ENCODE measurements around the gene PCNX1. TPM values are rescaled to one million over a fixed set of nuclear protein-coding genes. Genes with fewer than 3 reads are reported as not detected.

Gene PCNX1
- polyA plus RNA-seq, 3 donors: 7.3 to 26.7 (median 8.1) TPM

GRCh38 chr14:71056168-71056567 is 148.9 kb downstream of the PCNX1 start:
- no peak for DNase-seq
- H3K4me3 ChIP-seq (replicated peaks in 1 of 3; ENCODE audit: low read depth in 2 of 3, low read length in 3 of 3): no peak overlapping the region
- WGBS (ENCODE audit: insufficient coverage): 100% methylated on average over 1 of the region's 1 CpG
- no peaks in the 10 kb centered on the region for H3K4me1 Mint-ChIP-seq
- H3K9me3 ChIP-seq (replicated peaks in 1 of 2; ENCODE audit: control insufficient read depth in 1 of 2, insufficient read depth in 1 of 2, low read length in 2 of 2): no peaks in the 10 kb centered on the region
- no peaks in the 10 kb centered on the region for H3K9me3 Mint-ChIP-seq
- H3K79me2 ChIP-seq (ENCODE audit: insufficient read depth, low read length): no peaks in the 10 kb centered on the region
- no peak overlapping the region for H3K27ac Mint-ChIP-seq
- peaks cover 67 to 78% of the 10 kb centered on the region in 2 donors for H3K36me3 Mint-ChIP-seq
- no peak overlapping the region for H3K4me2 ChIP-seq (replicated peaks; ENCODE audit: extremely low read depth, low read length, poor library complexity, severe bottlenecking)
- no peaks in the 10 kb centered on the region for H3K27me3 Mint-ChIP-seq (ENCODE audit: low read depth in 3 of 3)
- no peaks in the 10 kb centered on the region for H3K27me3 ChIP-seq (ENCODE audit: control insufficient read depth in 2 of 2, insufficient read depth in 2 of 2, low read length in 2 of 2)
- H4K20me1 ChIP-seq (ENCODE audit: insufficient read depth, low read length): no peaks in the 10 kb centered on the region
- no peak overlapping the region for H2AFZ ChIP-seq (ENCODE audit: insufficient read depth, low read depth, low read length, poor library complexity, severe bottlenecking)
- H3K9ac ChIP-seq (ENCODE audit: insufficient read depth, low read length, poor library complexity, severe bottlenecking): no peak overlapping the region
- no peaks in the 10 kb centered on the region for H3K4me1 ChIP-seq (ENCODE audit: control insufficient read depth in 1 of 2, insufficient read depth in 2 of 2, low read length in 2 of 2)
- TF ChIP-seq, protein P1, sequence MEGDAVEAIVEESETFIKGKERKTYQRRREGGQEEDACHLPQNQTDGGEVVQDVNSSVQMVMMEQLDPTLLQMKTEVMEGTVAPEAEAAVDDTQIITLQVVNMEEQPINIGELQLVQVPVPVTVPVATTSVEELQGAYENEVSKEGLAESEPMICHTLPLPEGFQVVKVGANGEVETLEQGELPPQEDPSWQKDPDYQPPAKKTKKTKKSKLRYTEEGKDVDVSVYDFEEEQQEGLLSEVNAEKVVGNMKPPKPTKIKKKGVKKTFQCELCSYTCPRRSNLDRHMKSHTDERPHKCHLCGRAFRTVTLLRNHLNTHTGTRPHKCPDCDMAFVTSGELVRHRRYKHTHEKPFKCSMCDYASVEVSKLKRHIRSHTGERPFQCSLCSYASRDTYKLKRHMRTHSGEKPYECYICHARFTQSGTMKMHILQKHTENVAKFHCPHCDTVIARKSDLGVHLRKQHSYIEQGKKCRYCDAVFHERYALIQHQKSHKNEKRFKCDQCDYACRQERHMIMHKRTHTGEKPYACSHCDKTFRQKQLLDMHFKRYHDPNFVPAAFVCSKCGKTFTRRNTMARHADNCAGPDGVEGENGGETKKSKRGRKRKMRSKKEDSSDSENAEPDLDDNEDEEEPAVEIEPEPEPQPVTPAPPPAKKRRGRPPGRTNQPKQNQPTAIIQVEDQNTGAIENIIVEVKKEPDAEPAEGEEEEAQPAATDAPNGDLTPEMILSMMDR (IDR thresholded peaks at IDR 0.05): no peak
- intact Hi-C loops (cut with micrococcal nuclease): no loop called here
- H3K36me3 ChIP-seq (replicated peaks in 1 of 2; ENCODE audit: control insufficient read depth in 1 of 2, insufficient read depth in 2 of 2, low read length in 2 of 2): peaks cover 88 to 100% of the 10 kb centered on the region in 2 donors
- no peak overlapping the region for H3K27ac ChIP-seq (ENCODE audit: low read depth in 1 of 2, low read length in 2 of 2)
- H3K4me3 Mint-ChIP-seq: no peak overlapping the region

DNA sequence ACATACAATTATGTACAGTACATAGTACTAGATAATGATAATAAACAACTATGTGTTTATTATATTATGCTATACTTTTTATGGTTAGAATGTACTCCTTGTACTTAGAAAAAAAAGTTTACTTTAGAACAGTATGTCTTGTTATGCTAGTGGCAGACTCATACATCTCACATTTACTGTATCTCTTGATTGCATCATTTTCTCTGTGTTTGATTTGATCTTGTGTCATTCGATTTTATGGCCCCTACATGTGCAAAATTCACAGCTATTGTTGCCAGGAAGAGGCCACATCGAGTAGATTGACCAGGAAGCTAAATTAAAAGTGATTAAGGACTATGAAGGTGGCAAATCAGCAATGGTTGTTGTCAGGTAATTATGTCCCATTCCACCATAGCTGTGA is 153.0 kb downstream of the PCNX1 start:
- no peaks in the 10 kb centered on the region for H3K4me1 ChIP-seq (ENCODE audit: control insufficient read depth in 1 of 2, insufficient read depth in 2 of 2, low read length in 2 of 2)
- no peak for DNase-seq
- H3K79me2 ChIP-seq (ENCODE audit: insufficient read depth, low read length): no peaks in the 10 kb centered on the region
- no peaks in the 10 kb centered on the region for H3K4me1 Mint-ChIP-seq
- H3K27me3 Mint-ChIP-seq (ENCODE audit: low read depth in 3 of 3): no peaks in the 10 kb centered on the region
- TF ChIP-seq, protein P1 (IDR thresholded peaks at IDR 0.05): no peak
- H3K27ac ChIP-seq (ENCODE audit: low read depth in 1 of 2, low read length in 2 of 2): no peak overlapping the region
- peaks cover 69 to 97% of the 10 kb centered on the region in 2 donors for H3K36me3 ChIP-seq (replicated peaks in 1 of 2; ENCODE audit: control insufficient read depth in 1 of 2, insufficient read depth in 2 of 2, low read length in 2 of 2)
- no peaks in the 10 kb centered on the region for H3K27me3 ChIP-seq (ENCODE audit: control insufficient read depth in 2 of 2, insufficient read depth in 2 of 2, low read length in 2 of 2)
- intact Hi-C loops (cut with micrococcal nuclease): no loop called here
- H3K9ac ChIP-seq (ENCODE audit: insufficient read depth, low read length, poor library complexity, severe bottlenecking): no peak overlapping the region
- H2AFZ ChIP-seq (ENCODE audit: insufficient read depth, low read depth, low read length, poor library complexity, severe bottlenecking): no peak overlapping the region
- H3K9me3 ChIP-seq (replicated peaks in 1 of 2; ENCODE audit: control insufficient read depth in 1 of 2, insufficient read depth in 1 of 2, low read length in 2 of 2): peaks cover 0 to 5% of the 10 kb centered on the region in 2 donors
- no peak overlapping the region for H3K4me2 ChIP-seq (replicated peaks; ENCODE audit: extremely low read depth, low read length, poor library complexity, severe bottlenecking)
- H3K9me3 Mint-ChIP-seq: peaks cover 0 to 7% (median 2%) of the 10 kb centered on the region in 7 donors
- no peak overlapping the region for H3K27ac Mint-ChIP-seq
- peaks cover 72 to 80% of the 10 kb centered on the region in 2 donors for H3K36me3 Mint-ChIP-seq
- no peak overlapping the region for H3K4me3 Mint-ChIP-seq
- H4K20me1 ChIP-seq (ENCODE audit: insufficient read depth, low read length): no peaks in the 10 kb centered on the region
- no peak overlapping the region for H3K4me3 ChIP-seq (replicated peaks in 1 of 3; ENCODE audit: low read depth in 2 of 3, low read length in 3 of 3)
- WGBS (ENCODE audit: insufficient coverage): no CpG with 5 or more reads among the region's 2 CpGs

All from CD14-positive monocyte (primary cell).